SK-N-SH treated with all-trans-retinoic acid at 6 μM for 48 hours (cell line): ENCODE measurements around the gene R3HDM2.

ENCODE experiments used
- ARNTL ChIP-seq: fragments of 450-650 bp; formaldehyde crosslinking; IDR thresholded peaks from 2 replicates; pipeline ENCODE4 v1.5.0; 2020; ENCODE audit warnings: low read depth, mild to moderate bottlenecking, moderate library complexity, borderline replicate concordance
- ISL1 ChIP-seq: fragments of 250-450 bp; sonication (Bioruptor Pico); IDR thresholded peaks from 2 replicates; pipeline ENCODE4 v2.1.2; 2022; ENCODE audit warnings: mild to moderate bottlenecking, moderate library complexity
- RARB ChIP-seq: fragments of 250-450 bp; sonication (Bioruptor Pico); IDR thresholded peaks from 2 replicates; pipeline ENCODE4 v1.8.0; 2021; ENCODE audit warnings: mild to moderate bottlenecking, moderate library complexity
- TCF4 ChIP-seq: fragments of 250-450 bp; sonication (Bioruptor Pico); IDR thresholded peaks from 2 replicates; pipeline ENCODE4 v1.8.0; 2021; ENCODE audit warnings: mild to moderate bottlenecking, moderate library complexity, borderline replicate concordance
- ZNF565 ChIP-seq: fragments of 450-650 bp; formaldehyde crosslinking; conservative IDR thresholded peaks from 2 replicates; pipeline ENCODE4 v1.5.0; 2020; ENCODE audit warnings: low read depth, mild to moderate bottlenecking, moderate library complexity
- ZNF70 ChIP-seq: fragments of 450-650 bp; formaldehyde crosslinking; IDR thresholded peaks from 2 replicates; pipeline ENCODE4 v1.5.0; 2020; ENCODE audit warnings: mild to moderate bottlenecking, moderate library complexity
- TF ChIP-seq, protein P1 (sequence below): fragments of 250-450 bp; sonication (Bioruptor Pico); IDR thresholded peaks from 2 replicates; pipeline ENCODE4 v1.8.0; 2020; ENCODE audit warnings: mild to moderate bottlenecking, moderate library complexity, borderline replicate concordance

DNA sequence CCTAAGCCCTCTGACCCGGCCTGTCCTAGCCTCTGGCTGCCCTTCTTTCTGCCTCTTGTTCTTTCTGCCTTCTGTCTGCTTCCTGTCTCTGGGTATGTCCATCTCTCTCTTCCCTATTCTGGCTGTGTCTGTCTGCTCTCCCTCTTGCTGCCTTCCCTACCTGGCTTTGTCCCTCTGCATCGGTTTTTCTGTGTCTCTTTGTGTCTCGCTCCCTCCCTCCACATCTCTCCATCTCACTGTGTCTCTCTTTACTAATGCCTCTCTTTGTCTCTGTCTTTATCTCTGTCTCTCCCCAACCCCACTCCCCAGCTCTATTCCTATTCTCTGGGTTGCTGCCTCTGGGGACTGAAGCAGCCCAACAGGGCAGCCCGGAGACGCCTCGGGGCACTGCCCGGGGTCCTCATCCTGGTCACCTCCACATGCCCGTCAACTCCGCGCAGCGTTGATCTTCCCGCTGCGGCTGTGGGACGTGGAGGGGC, 191.2 kb downstream of the R3HDM2 start:
- TF ChIP-seq TCF4 (CRISPR knock-in tag) (no peak), ZNF565 (CRISPR knock-in tag) (no peak), ZNF70 (no peak), ISL1 (CRISPR knock-in tag) (no peak), ARNTL (no peak), RARB (CRISPR knock-in tag) (no peak)
- TF ChIP-seq, protein P1, sequence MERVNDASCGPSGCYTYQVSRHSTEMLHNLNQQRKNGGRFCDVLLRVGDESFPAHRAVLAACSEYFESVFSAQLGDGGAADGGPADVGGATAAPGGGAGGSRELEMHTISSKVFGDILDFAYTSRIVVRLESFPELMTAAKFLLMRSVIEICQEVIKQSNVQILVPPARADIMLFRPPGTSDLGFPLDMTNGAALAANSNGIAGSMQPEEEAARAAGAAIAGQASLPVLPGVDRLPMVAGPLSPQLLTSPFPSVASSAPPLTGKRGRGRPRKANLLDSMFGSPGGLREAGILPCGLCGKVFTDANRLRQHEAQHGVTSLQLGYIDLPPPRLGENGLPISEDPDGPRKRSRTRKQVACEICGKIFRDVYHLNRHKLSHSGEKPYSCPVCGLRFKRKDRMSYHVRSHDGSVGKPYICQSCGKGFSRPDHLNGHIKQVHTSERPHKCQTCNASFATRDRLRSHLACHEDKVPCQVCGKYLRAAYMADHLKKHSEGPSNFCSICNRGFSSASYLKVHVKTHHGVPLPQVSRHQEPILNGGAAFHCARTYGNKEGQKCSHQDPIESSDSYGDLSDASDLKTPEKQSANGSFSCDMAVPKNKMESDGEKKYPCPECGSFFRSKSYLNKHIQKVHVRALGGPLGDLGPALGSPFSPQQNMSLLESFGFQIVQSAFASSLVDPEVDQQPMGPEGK = no peak
